KG1 (cell line): ENCODE results near the gene TRIAP1.

Source experiments
- DNase-seq: peaks from one replicate; lab custom pipeline; 2025; lab: John Stamatoyannopoulos, UW

Gene TRIAP1

DNA sequence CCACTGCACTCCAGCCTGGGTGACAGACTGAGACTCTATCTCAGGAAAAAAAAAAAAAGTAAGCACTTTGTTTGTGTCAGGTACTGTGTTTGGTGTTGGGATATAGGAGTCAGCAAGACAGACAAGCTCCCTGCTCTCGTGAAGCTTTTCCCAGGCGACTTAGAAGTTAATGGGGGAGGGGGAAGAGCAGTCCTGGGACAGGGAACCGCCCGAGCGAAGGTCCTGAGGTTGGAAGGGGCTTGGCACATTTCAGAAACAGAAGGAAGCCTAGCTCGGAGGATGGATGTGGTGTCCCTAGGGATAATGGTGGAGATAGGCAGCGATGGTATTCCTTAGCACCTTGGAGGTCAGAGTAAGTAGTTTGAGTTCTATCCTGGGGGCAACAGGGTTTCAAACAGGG lies 16.8 kb downstream of the TRIAP1 start:
- no peak for DNase-seq

GRCh38 chr12:120428597-120429229 lies 17.5 kb downstream of the TRIAP1 start:
- no peak for DNase-seq

DNA sequence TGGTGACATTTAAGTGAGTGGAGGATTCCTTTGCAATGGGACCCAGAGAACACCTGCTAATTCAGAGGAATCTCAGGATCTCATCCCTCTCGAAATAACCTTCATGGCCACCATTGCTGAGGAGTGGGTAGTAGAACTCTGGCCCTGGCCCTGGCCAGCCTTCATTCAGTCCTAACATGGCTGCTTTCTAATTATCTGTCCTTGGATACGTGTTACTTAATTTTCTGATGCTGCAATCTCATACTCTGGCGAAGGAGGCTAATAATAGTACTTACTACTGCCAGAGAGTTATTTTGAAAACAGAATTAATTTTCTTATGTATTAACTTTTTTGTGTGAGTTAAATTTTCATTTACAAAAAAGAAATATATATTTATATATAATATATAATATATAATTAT lies 20.4 kb downstream of the TRIAP1 start:
- DNase-seq, result no peak

- no peak for DNase-seq
Observed at GRCh38 chr12:120422892-120423456, 23.2 kb downstream of the TRIAP1 start.

DNA sequence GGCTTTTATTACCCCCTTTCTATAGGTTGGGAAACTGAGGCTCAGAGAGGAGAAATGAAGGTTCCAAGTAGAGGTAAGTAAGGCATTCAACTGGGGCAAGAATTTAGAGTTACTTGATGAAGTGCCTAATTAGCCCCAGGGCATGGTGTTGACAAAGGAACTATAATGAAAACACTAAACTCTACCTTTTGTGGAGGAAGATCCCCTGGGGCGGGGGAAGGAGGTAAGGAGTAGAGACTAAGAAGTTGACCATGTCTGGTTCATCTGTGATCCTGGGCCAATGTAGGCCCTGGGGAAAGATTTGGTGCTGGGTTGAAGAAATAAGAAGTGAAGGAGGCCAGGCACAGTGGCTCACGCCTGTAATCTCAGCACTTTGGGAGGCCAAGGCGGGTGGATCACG lies 24.5 kb downstream of the TRIAP1 start:
- no peak for DNase-seq

DNA sequence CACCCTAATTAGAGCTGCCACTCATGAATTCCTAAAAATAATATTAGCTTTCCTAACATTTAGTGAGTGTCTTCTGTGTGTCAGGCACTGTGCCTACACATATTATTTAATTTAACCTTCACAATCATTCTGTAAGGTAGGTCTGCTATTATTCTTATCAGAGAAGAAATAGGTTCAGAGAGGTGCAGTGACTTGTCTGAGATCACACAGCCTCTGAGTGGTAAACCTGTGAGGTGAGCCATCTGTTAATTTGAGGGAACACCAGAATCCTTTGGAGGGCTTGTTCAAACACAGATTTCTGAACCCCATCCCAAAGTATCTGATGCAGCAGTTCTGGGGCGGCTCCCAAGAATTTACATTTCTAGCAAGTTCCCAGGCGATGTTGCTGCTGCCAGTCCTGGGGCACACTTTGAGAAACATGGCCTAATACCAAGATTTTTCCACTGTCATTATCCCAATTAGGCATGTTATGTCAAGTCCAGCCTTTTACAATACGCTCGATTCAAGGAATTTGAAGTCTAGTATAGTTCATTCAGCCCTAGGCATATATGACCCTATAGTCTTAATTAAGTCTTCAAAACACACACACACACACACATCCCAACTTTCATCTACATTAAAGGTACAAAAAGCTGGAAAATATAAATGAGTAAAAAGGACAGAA lies 28.1 kb downstream of the TRIAP1 start:
- no peak for DNase-seq

GRCh38 chr12:120416490-120417216 lies 29.5 kb downstream of the TRIAP1 start:
- no peak for DNase-seq

GRCh38 chr12:120413901-120414695 lies 32.1 kb downstream of the TRIAP1 start:
- DNase-seq, result no peak

- DNase-seq, result no peak
Observed at GRCh38 chr12:120412421-120412820, 33.8 kb downstream of the TRIAP1 start.

DNA sequence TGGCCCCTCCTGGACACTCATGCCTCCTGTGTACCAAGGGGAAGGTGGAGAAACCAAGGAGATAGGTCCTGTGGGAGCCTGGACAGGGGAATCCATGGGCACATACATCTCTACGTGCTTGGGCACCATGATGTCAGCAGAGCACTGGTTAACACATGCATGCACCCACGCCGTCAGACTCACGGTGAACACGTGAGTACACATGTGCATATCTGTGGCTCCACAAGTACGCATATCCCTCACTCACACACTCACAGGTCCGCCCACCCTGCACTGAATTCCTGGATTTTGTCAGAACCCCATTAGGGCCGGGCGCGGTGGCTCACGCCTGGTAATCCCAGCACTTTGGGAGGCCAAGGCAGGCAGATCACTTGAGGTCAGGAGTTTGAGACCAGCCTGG lies 37.4 kb downstream of the TRIAP1 start:
- no peak for DNase-seq

- DNase-seq, result no peak
Observed at GRCh38 chr12:120406553-120406952, 39.6 kb downstream of the TRIAP1 start.

DNA sequence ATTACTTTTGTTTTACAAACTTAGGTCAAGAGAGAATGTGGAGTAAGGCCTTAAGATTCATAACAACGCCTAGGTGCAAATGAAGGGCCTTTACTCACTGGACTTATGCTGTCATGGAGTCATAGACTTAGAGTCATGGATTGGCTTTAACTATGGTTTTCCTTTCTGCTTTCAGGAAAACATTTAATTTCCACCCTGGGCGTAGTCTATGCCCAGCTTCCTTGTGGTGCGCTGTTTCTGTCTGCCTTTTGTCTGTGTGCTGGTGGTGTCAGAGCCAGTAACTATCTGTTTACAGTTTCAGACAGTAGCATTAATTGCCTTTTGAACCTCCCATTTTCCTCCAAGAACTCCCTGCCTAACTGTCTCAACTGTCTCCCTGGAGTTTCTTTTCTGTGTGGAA lies 40.1 kb downstream of the TRIAP1 start:
- no peak for DNase-seq

DNA sequence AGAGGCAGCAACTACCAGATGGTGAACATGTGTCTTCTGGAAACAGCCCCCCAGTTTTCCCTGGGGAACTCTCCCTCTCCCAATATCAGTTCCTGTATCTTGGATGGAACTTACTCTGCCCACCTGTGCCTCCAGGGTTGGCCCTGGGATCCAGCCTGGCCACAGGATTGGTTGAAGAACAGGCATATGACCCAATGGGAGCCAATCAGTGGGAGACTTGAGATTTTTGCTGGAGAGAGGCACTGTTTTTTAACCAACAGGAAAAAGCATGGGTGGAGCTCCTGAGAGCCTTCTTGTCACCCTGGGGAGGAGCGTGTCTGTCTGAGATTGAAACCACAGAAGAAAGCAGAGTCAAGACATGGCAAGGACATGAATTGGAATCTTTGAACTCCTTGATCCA lies 41.9 kb downstream of the TRIAP1 start:
- no peak for DNase-seq

DNA sequence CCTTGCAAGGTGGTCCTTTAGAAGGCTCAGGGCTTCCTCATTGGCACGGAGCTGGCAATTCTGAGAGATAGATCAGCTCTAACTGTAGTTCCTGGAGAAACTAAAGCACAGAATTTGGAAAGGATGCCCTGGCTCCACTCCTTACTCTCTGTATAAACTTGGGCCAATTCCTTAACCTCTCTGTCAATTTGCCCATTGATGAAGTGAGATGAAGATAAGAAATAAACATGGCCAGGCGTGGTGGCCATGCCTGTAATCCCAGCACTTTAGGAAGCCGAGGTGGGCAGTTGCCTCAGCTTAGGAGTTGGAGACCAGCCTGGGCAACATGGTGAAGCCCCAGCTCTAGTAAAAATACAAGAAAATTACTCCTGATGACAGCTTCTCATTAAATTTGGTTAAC lies 42.3 kb downstream of the TRIAP1 start:
- no peak for DNase-seq

DNA sequence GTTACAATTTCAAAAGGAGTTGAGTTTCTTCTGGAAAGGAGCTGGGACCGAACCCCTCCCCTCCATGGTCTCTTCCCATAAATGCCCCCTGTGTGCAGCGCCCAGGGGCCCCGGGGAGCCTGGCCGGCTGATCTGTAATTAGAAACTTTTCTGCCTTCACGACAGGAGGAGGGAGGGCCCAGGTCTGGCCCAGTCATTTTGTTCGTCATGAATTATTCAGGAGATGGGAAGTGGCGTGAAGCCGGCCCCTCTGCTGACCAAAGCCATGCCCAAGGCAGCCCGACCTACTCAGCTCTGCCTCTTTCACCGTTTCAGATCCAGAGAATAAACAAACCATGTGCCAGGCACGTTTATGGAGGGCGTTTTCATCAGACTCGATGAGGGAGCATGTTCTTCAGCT lies 44.0 kb downstream of the TRIAP1 start:
- DNase-seq, result no peak

GRCh38 chr12:120399531-120399930 lies 46.7 kb downstream of the TRIAP1 start:
- no peak for DNase-seq

- DNase-seq, result no peak
Observed at GRCh38 chr12:120397824-120398540, 48.2 kb downstream of the TRIAP1 start.

- DNase-seq, result no peak
Observed at GRCh38 chr12:120394483-120395367, 51.5 kb downstream of the TRIAP1 start.
